GM12878 (cell line): ENCODE results near the gene ISCA2. TPM values are rescaled to one million over a fixed set of nuclear protein-coding genes. Genes with fewer than 3 reads are reported as not detected.

ENCODE experiments used
- ATAC-seq: fragments of 200-7000 bp; cut with Tn5 transposase; 3 replicates; pipeline ENCODE4 v1.9.1; 2020; ENCODE audit warnings: mild to moderate bottlenecking, moderate library complexity
- BruUV-seq: library from RNA; stranded (reverse); fragments of 400-500 nt; replicated peaks from 2 replicates; lab custom pipeline; 2021; lab: Mats Ljungman, UMichigan
- CTCF ChIA-PET: fragments of 300-600 bp; sonication (Branson Sonifier 250); formaldehyde crosslinking; extraction: SDS; loops from one replicate; lab custom pipeline; 2021; ENCODE audit warnings: inconsistent platforms; lab: Yijun Ruan, JAX
- POLR2A ChIA-PET: fragments of 350-600 bp; formaldehyde crosslinking; extraction: SDS; loops from one replicate; lab custom pipeline; 2021; ENCODE audit warnings: inconsistent platforms; lab: Charles Lee
- RAD21 ChIA-PET: fragments of 300-600 bp; sonication (Branson Sonifier 250); formaldehyde crosslinking; loops from one replicate; lab custom pipeline; 2023; ENCODE audit warnings: antibody characterized with exemption; ENCODE audit not compliant: unreplicated experiment; lab: Charles Lee
- SMC1A ChIA-PET: fragments of 300-600 bp; sonication (Branson Sonifier 250); formaldehyde crosslinking; loops from one replicate; lab custom pipeline; 2023; ENCODE audit not compliant: unreplicated experiment, uncharacterized antibody; lab: Charles Lee
- DNase-seq: peaks from one replicate; pipeline ENCODE4 v3.0.0-alpha.2; 2011; ENCODE audit warnings: low read depth, low spot score
- FAIRE-seq: peaks from 3 replicates; lab custom pipeline; 2011; peaks lifted over from hg19 to GRCh38; lab: Jason Lieb, UNC
- H2AFZ ChIP-seq: 2 replicates; pipeline ENCODE4 v1.6.0; 2011; ENCODE audit warnings: low read depth, low read length, control low read depth; ENCODE audit not compliant: control insufficient read depth
- H3K27ac ChIP-seq: 2 replicates; pipeline ENCODE4 v1.5.1; 2011; ENCODE audit warnings: control low read depth; ENCODE audit not compliant: control insufficient read depth, insufficient read depth
- H3K27me3 ChIP-seq, 2 experiments: replicated peaks in 1 of 2; 2 replicates each; pipeline versions ENCODE4 v1.6.0 to v1.6.1; 2011; ENCODE audit warnings: low read length in 1 of 2; ENCODE audit not compliant: control insufficient read depth in 2 of 2, insufficient read depth in 2 of 2
- H3K36me3 ChIP-seq, 2 experiments: 2 replicates each; pipeline ENCODE4 v1.5.1; 2011; ENCODE audit warnings: low read length in 1 of 2; ENCODE audit not compliant: control insufficient read depth in 2 of 2, insufficient read depth in 2 of 2
- H3K4me1 ChIP-seq: 2 replicates; pipeline ENCODE4 v1.6.1; 2011; ENCODE audit warnings: mild to moderate bottlenecking, low read length, moderate library complexity, mixed read lengths; ENCODE audit not compliant: control insufficient read depth, insufficient read depth
- H3K4me2 ChIP-seq: 2 replicates; pipeline ENCODE4 v1.6.0; 2011; ENCODE audit warnings: control low read depth; ENCODE audit not compliant: control insufficient read depth, insufficient read depth
- H3K4me3 ChIP-seq: fragments of 200-600 bp; sonication (generic); 2 replicates; pipeline ENCODE4 v1.5.1; 2016
- H3K79me2 ChIP-seq: 2 replicates; pipeline ENCODE4 v1.6.0; 2011; ENCODE audit warnings: low read length; ENCODE audit not compliant: control insufficient read depth, insufficient read depth
- H3K9ac ChIP-seq: 2 replicates; pipeline ENCODE4 v1.8.0; 2011; ENCODE audit warnings: low read length, control low read depth, mixed read lengths; ENCODE audit not compliant: control insufficient read depth, insufficient read depth
- H3K9me3 ChIP-seq: replicated peaks from 3 replicates; pipeline ENCODE4 v1.5.1; 2011; ENCODE audit warnings: mild to moderate bottlenecking, low read length; ENCODE audit not compliant: control insufficient read depth, insufficient read depth
- H4K20me1 ChIP-seq: 2 replicates; pipeline ENCODE4 v1.6.0; 2011; ENCODE audit not compliant: control insufficient read depth, insufficient read depth
- BHLHE40 ChIP-seq, 2 experiments: fragments of 450-650 bp in 1 of 2; IDR thresholded peaks; 2 replicates each; pipeline ENCODE4 v1.6.1; 2011 to 2017; ENCODE audit warnings: low read depth in 2 of 2, borderline replicate concordance in 1 of 2, improper control_type of control experiment in 1 of 2, low read length in 1 of 2, mild to moderate bottlenecking in 1 of 2
- CBX5 ChIP-seq: sonication (generic); IDR thresholded peaks from 2 replicates; pipeline ENCODE4 v1.6.1; 2016; ENCODE audit warnings: low read depth, moderate library complexity, mild to moderate bottlenecking, inconsistent platforms
- JUNB ChIP-seq: IDR thresholded peaks from 2 replicates; pipeline ENCODE4 v1.6.1; 2016; ENCODE audit warnings: antibody characterized with exemption, mild to moderate bottlenecking
- NFXL1 ChIP-seq: fragments of 450-650 bp; IDR thresholded peaks from 2 replicates; pipeline ENCODE4 v1.6.1; 2017; ENCODE audit warnings: antibody characterized with exemption, mild to moderate bottlenecking, borderline replicate concordance
- TARDBP ChIP-seq: IDR thresholded peaks from 2 replicates; pipeline ENCODE4 v1.6.1; 2016; ENCODE audit warnings: borderline replicate concordance
- TCF12 ChIP-seq: IDR thresholded peaks from 2 replicates; pipeline ENCODE4 v1.6.1; 2011; ENCODE audit warnings: low read depth, mild to moderate bottlenecking, low read length
- TCF7 ChIP-seq: IDR thresholded peaks from 2 replicates; pipeline ENCODE4 v1.6.1; 2014; ENCODE audit warnings: antibody characterized with exemption, borderline replicate concordance
- ZBED1 ChIP-seq: IDR thresholded peaks from 2 replicates; pipeline ENCODE4 v1.6.1; 2016; ENCODE audit warnings: borderline replicate concordance
- WGBS: methylation state at CpG from one replicate; pipeline ENCODE4 v1.1.6; 2016; ENCODE audit warnings: low lambda C conversion rate; ENCODE audit not compliant: insufficient replicate concordance, insufficient coverage; ENCODE audit errors: missing lambda C conversion rate; 5-methylcytosine and 5-hydroxymethylcytosine counted together
- in situ Hi-C: fragments of 300-500 bp; cut with MboI; formaldehyde crosslinking; loops from 9 replicates; pipeline ENCODE4 v1.14.3; 2018; ENCODE audit warnings: mixed read lengths
- intact Hi-C: fragments of 100-400 bp; cut with micrococcal nuclease; formaldehyde crosslinking; loops from one replicate; pipeline ENCODE4 v1.14.2; 2022; ENCODE audit not compliant: unreplicated experiment
- polyA plus RNA-seq, 11 experiments: library from polyadenylated mRNA; depleted of rRNA in 4 of 11; unstranded in 6 of 11; stranded (reverse) in 5 of 11; fragments of >200 nt; fragmentation: Nextera tagmentation in 4 of 11; fragmentation: Illumina TruSeq in 1 of 11; extraction: Ambion mirVana in 4 of 11; extraction: Trizol in 1 of 11; gene quantifications; 1 replicate in 1 of 11; 2 replicates in 10 of 11; pipeline versions ENCODE4 v1.2.1 to v1.2.3, GENCODE V29; 2011 to 2016; ENCODE audit warnings: inconsistent platforms in 2 of 11, missing spikeins in 2 of 11, low read depth in 1 of 11
- total RNA-seq, 4 experiments: library from RNA; depleted of rRNA in 3 of 4; stranded (reverse); fragments of >200 nt in 3 of 4; fragmentation: Illumina TruSeq in 1 of 4; extraction: Trizol in 1 of 4; gene quantifications; 2 replicates each; pipeline versions ENCODE4 v1.2.1 to v1.2.3, GENCODE V29; 2013 to 2021
- TF ChIP-seq, protein P1 (sequence below): fragments of 450-650 bp; IDR thresholded peaks from 2 replicates; pipeline ENCODE4 v1.6.1; 2016; ENCODE audit warnings: mild to moderate bottlenecking
- TF ChIP-seq, protein P2 (sequence below): fragments of 450-650 bp; conservative IDR thresholded peaks from 2 replicates; pipeline ENCODE4 v1.6.1; 2017; ENCODE audit warnings: mild to moderate bottlenecking, moderate library complexity

Gene ISCA2
- total and polyA plus RNA-seq, 10 of the 15 experiments (the other 5 are each of a cell fraction or from before 2014, with no cell fraction given), result 7.5 to 116 (median 32.5) TPM

DNA sequence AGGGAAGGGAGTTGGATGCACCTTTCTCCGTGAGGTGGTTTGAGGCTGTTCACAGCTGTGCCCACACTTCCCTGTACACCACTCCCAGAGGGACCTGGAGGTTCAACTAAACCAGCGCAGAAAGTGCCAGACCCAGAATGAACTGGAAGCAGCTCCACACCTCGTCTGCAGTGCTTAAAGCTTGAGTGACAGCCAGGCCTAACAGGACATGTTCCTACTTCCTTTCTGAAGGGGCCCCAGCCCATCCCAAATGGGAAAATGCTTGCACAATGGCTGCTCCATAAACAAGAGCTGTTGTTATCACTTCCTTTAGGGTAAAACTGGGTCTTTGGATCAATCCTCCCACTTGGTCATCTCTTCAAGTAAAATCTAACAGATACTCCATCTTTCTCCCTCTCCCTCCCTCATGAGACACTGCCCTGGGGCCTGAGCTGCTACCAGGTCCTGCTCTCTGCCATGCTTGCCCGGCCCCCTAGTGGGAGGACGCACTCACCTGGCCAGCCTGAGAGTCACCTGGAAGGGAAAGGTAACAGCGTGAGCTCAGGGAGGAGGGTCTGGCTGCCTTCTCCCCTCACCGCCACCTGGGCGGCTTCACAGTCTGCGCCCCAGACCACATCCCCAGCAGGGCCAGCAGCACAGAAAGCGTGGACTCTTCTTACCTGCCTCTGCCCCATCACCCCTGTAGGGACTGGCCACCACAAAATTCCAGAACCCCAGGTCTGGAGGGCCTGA, 33.5 kb downstream of the ISCA2 start:
- Histone ChIP-seq H3K27me3 (no peaks in the 10 kb centered on the region; a peak in 2 of 4 replicates), H3K9me3 (no peaks in the 10 kb centered on the region), H4K20me1 (no peaks in the 10 kb centered on the region), H3K79me2 (no peaks in the 10 kb centered on the region), H3K9ac (no peak overlapping the region), H3K36me3 (no peaks in the 10 kb centered on the region), H2AFZ (no peak overlapping the region), H3K27ac (no peak overlapping the region), H3K4me1 (peaks cover 5% of the 10 kb centered on the region), H3K4me2 (no peak overlapping the region), H3K4me3 (no peak overlapping the region)
- no peak for FAIRE-seq
- BruUV-seq, result no TSS peak
- CTCF ChIA-PET, result no interaction called here
- TF ChIP-seq, protein P1, sequence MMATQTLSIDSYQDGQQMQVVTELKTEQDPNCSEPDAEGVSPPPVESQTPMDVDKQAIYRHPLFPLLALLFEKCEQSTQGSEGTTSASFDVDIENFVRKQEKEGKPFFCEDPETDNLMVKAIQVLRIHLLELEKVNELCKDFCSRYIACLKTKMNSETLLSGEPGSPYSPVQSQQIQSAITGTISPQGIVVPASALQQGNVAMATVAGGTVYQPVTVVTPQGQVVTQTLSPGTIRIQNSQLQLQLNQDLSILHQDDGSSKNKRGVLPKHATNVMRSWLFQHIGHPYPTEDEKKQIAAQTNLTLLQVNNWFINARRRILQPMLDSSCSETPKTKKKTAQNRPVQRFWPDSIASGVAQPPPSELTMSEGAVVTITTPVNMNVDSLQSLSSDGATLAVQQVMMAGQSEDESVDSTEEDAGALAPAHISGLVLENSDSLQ, result 0 out of 2 replicates have a peak, but pooled peaks have one; percentile 10
- no peak for TF ChIP-seq TCF12
- RAD21 ChIA-PET, result no interaction called here
- 46% methylated on average over 10 of the region's 10 CpGs for WGBS
- DNase-seq, result no peak
- in situ Hi-C loops (no loop called here), intact Hi-C loops (no loop called here)
- no peak for ATAC-seq
- SMC1A ChIA-PET, result no interaction called here
- POLR2A ChIA-PET, result interaction anchor here (1.0 kb wide), 2 partner anchors 13 to 96 kb away, joined by 3 read pairs; no protein-coding TSS in a partner anchor

DNA sequence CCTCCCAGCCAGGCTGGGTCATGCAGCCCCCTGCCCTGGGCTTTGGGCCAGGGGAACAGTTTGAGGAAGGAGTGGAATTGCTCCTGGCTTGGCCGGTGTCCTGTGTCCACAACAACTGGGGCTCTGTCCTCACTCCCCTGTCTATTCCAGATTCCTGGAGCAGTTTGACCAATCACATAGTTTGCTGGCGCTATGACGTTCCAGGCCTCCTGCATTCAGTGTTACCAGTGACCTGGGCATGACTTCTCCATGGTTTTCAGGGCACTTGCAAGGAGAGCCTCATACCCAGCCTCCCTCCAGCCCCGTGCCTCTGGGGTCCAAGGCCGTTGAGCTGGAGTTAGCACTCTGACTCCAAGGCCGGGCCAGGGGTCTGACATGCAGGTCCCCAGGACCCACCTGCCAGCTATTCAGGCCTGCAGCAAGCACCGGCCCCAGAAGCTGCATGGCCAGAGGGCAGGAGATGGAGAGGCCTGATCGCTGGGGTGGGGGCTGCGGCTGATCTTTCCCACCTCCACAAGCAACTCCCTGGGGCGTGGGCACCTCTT, 34.2 kb downstream of the ISCA2 start:
- H3K27me3 ChIP-seq, result no peaks in the 10 kb centered on the region; a peak in 1 of 4 replicates
- H2AFZ ChIP-seq, result no peak overlapping the region
- 24% methylated on average over 10 of the region's 10 CpGs for WGBS
- ChIA-PET CTCF (no interaction called here), POLR2A (no interaction called here), RAD21 (no interaction called here), SMC1A (no interaction called here)
- DNase-seq (no peak), FAIRE-seq (no peak), ATAC-seq (no peak)
- H3K79me2 ChIP-seq, result no peaks in the 10 kb centered on the region
- intact Hi-C loops, result no loop called here
- H3K4me3 ChIP-seq, result no peak overlapping the region
- no peak overlapping the region for H3K9ac ChIP-seq
- no peak overlapping the region for H3K4me2 ChIP-seq
- no TSS peak for BruUV-seq
- no peaks in the 10 kb centered on the region for H3K36me3 ChIP-seq
- H4K20me1 ChIP-seq, result no peaks in the 10 kb centered on the region
- peaks cover 5% of the 10 kb centered on the region for H3K4me1 ChIP-seq
- no peak overlapping the region for H3K27ac ChIP-seq
- H3K9me3 ChIP-seq, result no peaks in the 10 kb centered on the region
- in situ Hi-C loops, result no loop called here
- TF ChIP-seq NFXL1 (no peak), CBX5 (no peak), ZBED1 (no peak), TCF7 (no peak), BHLHE40 (IDR thresholded peaks at IDR 0.05; ENCODE audit: borderline replicate concordance in 1 of 2, low read depth in 2 of 2, low read length in 1 of 2) (no peak), TARDBP (no peak), JUNB (no peak)
- TF ChIP-seq, protein P2, sequence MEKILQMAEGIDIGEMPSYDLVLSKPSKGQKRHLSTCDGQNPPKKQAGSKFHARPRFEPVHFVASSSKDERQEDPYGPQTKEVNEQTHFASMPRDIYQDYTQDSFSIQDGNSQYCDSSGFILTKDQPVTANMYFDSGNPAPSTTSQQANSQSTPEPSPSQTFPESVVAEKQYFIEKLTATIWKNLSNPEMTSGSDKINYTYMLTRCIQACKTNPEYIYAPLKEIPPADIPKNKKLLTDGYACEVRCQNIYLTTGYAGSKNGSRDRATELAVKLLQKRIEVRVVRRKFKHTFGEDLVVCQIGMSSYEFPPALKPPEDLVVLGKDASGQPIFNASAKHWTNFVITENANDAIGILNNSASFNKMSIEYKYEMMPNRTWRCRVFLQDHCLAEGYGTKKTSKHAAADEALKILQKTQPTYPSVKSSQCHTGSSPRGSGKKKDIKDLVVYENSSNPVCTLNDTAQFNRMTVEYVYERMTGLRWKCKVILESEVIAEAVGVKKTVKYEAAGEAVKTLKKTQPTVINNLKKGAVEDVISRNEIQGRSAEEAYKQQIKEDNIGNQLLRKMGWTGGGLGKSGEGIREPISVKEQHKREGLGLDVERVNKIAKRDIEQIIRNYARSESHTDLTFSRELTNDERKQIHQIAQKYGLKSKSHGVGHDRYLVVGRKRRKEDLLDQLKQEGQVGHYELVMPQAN, result no peak
